Measurements from ENCODE around the gene CLK2.
A peak's percentile ranks its signal among the peaks of the same experiment; 100 is the strongest.
"Not testable (repeated sequence)": the region's sequence is repeated elsewhere in the genome, so short reads cannot be mapped to it uniquely, and the experiment has no call there.

Gene CLK2

GRCh38 chr1:155253208-155253607 lies 20.1 kb downstream of the CLK2 start:
- peak overlapping the region; percentile 73 for H3K4me3 ChIP-seq (ENCODE audit: low read depth, low read length)
- in situ Hi-C loops (cut with HindIII; ENCODE audit: low sequenced_read_pairs) = no loop called here
- TF ChIP-seq, protein P1, sequence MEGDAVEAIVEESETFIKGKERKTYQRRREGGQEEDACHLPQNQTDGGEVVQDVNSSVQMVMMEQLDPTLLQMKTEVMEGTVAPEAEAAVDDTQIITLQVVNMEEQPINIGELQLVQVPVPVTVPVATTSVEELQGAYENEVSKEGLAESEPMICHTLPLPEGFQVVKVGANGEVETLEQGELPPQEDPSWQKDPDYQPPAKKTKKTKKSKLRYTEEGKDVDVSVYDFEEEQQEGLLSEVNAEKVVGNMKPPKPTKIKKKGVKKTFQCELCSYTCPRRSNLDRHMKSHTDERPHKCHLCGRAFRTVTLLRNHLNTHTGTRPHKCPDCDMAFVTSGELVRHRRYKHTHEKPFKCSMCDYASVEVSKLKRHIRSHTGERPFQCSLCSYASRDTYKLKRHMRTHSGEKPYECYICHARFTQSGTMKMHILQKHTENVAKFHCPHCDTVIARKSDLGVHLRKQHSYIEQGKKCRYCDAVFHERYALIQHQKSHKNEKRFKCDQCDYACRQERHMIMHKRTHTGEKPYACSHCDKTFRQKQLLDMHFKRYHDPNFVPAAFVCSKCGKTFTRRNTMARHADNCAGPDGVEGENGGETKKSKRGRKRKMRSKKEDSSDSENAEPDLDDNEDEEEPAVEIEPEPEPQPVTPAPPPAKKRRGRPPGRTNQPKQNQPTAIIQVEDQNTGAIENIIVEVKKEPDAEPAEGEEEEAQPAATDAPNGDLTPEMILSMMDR (IDR thresholded peaks at IDR 0.05; ENCODE audit: low read depth, low read length) = no peak
- no peak for DNase-seq (ENCODE audit: low read depth, low spot score)

- no peak overlapping the region for H3K4me3 ChIP-seq (ENCODE audit: low read depth, low read length)
- DNase-seq (ENCODE audit: low read depth, low spot score) = no peak
- in situ Hi-C loops (cut with HindIII; ENCODE audit: low sequenced_read_pairs) = no loop called here
- TF ChIP-seq, protein P1 (IDR thresholded peaks at IDR 0.05; ENCODE audit: low read depth, low read length) = no peak
These were observed 21.7 kb downstream of the CLK2 start for GRCh38 chr1:155251566-155251965.

DNA sequence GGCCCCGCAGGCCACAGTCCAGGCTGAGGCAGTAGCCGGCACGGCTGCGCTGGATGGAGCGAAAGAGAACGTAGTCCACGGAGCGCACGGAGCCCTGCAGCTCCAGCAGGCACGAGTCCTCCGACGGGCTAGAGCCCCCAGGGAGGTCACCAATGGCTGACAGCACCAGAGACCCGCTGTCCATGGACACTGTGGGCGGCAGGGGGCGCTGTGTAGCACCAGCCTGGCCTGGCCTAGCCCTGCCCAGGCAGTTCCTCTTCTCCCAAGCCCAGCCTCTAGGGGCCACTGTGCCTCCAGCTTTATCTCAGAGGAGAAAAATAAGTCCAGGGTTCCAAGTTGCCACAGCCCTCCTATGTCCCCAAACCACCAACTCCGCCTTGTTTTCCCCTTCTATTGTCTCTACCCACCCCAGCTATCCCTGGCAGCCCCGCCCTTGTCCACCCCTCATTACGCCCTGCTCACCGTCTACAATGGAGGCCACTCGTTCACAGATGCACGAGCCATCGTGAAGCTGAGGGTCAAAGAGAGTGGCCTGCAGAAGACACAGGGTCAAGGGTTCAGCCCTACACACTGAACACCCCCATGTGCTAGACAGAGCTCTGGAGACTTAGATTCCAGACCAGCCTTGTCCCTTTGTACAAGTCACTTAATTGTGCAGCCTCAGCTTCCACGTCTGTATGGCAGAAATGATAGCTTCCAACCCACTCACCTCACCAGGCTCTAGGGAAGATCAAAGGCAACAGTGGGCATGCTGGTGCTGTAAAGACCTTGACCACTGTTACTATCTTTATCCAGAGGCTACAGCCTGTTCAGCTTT lies 22.5 kb downstream of the CLK2 start:
- in situ Hi-C loops (cut with HindIII; ENCODE audit: low sequenced_read_pairs) = no loop called here
- no peak overlapping the region for H3K4me3 ChIP-seq (ENCODE audit: low read depth, low read length)
- peak; percentile 90 for DNase-seq (ENCODE audit: low read depth, low spot score)
- TF ChIP-seq, protein P1 (IDR thresholded peaks at IDR 0.05; ENCODE audit: low read depth, low read length) = peak; percentile 100

DNA sequence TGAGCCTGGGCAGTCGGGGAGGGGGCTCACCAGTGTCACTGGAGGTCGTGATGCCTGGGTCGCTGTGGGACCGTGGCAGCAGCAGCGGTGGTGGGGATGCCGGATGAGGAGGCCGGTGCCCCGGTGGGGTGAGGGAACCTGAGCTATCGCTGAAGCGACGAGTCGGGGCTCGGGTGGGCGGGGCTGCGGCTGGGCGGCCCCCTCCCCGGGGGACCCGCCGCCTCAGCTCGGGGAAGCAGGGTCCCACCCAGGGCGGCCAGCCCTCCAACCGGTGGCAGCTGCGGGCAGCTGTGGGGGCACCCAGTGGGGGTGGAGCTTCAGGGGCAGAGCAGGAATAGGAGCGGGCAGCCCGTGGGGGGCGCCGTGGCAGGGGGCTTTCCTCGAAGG lies 23.1 kb downstream of the CLK2 start:
- TF ChIP-seq, protein P1 (IDR thresholded peaks at IDR 0.05; ENCODE audit: low read depth, low read length) = no peak
- in situ Hi-C loops (cut with HindIII; ENCODE audit: low sequenced_read_pairs) = no loop called here
- DNase-seq (ENCODE audit: low read depth, low spot score) = no peak
- no peak overlapping the region for H3K4me3 ChIP-seq (ENCODE audit: low read depth, low read length)

DNA sequence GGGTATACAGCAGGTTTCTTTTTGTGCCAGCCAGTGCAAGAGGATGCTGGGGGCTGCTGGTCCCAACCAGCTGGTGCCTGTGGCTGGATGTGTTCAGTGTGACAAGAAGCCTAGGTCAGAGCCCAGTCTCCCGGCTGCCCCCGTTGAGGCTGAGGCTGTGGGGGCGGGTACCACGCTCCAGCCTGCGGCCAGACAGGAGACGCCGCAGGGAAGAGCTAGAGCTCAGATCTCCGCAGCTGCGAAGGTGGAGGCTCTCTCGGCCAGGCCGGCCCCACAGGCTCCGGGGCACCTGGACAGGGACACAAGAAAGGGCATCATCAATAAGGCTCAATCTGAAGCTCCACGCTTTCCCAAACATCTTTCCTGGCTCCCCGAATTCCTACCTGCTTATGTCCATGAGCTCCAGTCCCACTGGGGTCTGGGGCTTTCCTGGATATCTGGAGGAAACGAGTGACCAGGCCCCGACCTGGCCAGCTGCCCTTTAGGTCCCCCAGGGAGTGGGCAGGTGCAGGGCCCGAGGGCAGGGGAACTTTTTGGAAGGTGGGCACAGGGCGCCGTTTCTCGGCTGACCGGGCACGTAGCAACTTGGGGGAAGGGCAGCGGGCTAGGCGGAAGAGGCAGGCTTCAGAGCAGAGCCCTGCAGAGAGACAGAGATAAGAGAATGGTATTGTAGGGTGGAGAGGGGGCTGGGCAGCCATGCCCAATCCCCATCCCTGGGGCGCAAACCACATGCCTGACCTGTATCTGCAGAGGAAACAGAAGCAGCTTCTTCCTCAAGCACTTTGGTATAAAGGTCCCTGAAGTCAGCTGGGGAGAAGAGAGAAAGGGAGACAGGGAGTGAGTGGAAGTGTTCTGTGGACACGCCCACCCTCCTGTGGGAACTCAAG lies 25.4 kb downstream of the CLK2 start:
- H3K4me3 ChIP-seq (ENCODE audit: low read depth, low read length) = no peak overlapping the region
- in situ Hi-C loops (cut with HindIII; ENCODE audit: low sequenced_read_pairs) = no loop called here
- TF ChIP-seq, protein P1 (IDR thresholded peaks at IDR 0.05; ENCODE audit: low read depth, low read length) = no peak
- DNase-seq (ENCODE audit: low read depth, low spot score) = no peak

- DNase-seq (ENCODE audit: low read depth, low spot score); in situ Hi-C loops (cut with HindIII; ENCODE audit: low sequenced_read_pairs); H3K4me3 ChIP-seq (ENCODE audit: low read depth, low read length): not testable (repeated sequence)
These were observed 26.5 kb downstream of the CLK2 start for GRCh38 chr1:155246796-155247195.

GRCh38 chr1:155245163-155245524 lies 28.2 kb downstream of the CLK2 start:
- TF ChIP-seq, protein P1 (IDR thresholded peaks at IDR 0.05; ENCODE audit: low read depth, low read length) = no peak

More at GRCh38 chr1:155245163-155245524, 28.2 kb downstream of the CLK2 start:
- in situ Hi-C loops (cut with HindIII; ENCODE audit: low sequenced_read_pairs) = no loop called here
- DNase-seq (ENCODE audit: low read depth, low spot score) = no peak
- peak overlapping the region; percentile 68 for H3K4me3 ChIP-seq (ENCODE audit: low read depth, low read length)

All from astrocyte of the spinal cord (primary cell).